ENCODE results near the gene PRRC2A.
"Not testable (repeated sequence)": the region's sequence is repeated elsewhere in the genome, so short reads cannot be mapped to it uniquely, and the experiment has no call there.

PRRC2A gene

DNA sequence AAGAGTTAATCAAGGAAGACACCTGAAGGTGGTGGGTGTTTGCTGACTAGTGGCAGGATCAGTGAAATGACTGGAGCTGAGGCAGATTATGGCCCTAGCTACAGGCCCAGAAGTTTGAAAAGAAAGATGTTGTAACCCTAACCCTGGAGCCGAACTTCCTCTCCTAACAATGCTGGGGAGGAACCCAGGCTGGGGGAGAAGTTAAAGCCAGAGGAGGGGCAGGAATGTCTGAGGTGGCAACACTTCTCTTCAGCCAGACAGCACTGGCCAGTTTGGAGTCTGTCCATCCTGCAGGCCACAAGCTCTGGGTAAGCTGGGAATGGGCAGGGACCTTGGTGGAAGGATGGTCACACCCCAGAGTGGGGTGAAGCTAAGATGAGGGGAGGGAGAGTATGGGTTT, 34.5 kb upstream of the PRRC2A start, which contains the start of gene LST1:
TSS of gene LST1 (plus strand) at position 270 of the 400 bp plus-strand sequence. CDS start 1,023 bp downstream, outside the sequence.
- no peak for DNase-seq

DNA sequence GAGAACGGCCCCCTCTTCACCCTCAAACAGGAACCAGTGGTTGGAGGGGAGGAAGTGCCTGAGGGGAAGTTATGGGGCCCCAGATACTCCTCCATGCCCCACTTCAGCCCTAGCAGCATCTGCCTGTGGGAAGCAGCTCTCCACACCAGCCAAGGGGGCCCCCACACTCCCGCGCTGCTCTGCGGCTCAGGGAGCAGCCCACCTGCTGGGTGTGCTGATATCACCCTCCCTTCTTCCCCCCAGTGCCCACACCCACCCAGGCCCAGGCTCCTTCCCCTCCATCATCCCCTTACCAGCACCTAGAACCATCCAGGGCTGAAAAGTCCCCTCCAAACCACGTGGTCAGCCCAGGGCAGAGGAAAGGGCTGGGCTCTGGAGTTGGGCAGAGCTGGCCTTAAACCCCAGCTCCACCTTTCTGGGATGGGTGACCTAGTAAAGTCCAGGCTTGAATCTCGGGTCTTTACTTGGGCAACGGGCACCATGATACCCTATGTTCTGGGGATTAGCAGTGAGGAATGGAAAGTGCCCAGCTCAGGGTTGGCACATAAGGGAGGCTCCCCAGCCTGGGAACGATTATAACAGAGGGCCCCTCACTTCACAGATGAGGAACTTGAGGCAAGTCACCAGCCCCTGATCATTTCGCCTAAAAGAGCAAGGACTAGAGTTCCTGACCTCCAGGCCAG, 33.8 kb upstream of the PRRC2A start:
- no peak for DNase-seq

DNA sequence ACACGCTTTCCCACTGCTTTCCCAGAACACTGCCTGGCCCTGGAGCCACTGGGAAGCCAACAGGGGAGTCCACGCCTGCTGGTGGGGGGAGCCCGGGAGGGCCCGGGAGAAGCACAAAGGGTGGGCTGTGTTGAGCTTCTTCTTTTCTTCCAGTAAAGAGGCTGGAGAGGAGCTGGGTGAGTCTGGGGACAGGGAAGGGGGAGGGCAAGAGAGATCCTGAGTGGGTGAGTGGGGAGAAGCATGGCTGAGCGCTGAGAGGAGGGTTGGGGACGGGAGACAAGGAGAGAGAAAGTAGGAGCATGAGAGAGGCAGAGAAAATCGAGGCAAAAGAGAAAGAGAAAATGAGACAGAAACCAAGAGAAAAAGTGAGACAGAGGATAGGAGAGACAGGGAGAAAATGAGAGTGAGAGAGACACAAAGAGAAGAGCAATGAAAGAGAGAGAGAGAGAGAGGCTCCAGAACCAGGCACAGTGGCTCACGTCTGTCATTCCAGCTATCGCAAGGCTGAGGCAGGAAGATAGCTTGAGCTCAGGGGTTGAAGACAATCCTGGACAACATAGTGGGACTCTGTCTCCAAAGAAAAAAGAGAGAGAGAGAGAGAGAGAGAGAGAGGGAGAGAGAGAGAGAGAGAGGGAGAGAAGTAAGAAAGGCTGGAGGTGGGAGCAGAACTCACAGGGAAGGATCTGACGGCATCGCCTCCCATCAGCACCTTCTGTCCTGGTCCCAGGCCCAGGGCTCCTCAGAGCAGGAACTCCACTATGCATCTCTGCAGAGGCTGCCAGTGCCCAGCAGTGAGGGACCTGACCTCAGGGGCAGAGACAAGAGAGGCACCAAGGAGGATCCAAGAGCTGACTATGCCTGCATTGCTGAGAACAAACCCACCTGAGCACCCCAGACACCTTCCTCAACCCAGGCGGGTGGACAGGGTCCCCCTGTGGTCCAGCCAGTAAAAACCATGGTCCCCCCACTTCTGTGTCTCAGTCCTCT, 32.4 kb upstream of the PRRC2A start:
- no peak for DNase-seq

DNA sequence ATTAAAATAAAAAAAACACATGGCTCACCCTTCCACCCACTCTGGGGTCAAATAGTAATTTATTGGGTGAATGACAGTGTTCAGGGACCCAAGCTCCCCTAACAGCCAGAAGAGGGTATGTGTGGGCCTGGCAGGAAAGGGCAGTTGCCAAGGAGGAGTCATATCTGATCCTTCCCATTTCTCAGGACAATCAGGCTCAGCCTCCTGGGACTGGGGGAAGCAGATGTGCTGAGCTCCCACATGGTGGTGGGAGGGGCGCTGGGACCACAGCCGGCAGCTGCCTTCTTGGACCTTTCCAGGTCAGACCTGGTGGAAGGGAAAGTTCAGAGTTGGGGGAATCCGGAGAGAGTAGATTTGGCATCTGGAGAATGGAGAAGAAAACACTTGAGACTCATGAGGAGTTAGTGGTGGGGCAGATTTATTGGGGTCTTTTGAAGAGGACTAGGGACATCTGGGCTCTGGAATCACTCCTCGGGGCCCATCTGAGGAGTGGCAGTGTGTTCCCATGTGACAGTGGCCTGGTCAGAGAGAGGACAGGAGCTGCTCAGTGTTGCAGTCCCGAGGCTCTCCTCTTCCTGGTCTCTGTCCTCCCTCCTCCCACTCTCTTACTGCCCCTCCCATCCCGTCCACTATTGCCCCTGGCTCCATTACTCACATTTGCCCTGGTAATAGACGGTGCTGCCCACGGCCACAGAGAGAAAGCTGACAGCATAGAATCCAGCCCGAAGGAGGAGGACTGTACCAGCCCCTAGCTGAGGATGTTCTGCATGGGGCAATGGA, 31.5 kb upstream of the PRRC2A start:
- DNase-seq: no peak

DNA sequence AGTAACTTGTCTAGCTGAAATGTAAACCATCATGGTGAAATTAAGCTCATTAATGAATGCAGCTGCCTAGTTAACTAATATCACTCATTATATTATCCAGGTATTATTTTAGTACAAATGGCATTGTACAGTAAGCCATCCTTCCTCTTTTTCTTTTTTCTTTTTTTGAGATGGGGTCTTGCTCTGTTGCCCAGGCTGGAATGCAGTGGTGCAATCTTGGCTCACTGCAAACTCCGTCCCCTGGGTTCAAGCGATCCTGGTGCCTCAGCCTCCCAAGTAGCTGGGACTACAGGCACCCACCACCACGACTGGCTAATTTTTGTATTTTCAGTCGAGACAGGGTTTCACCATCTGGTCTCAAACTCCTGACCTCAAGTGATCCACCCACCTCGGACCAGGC, 29.8 kb upstream of the PRRC2A start:
- DNase-seq: not testable (repeated sequence)

DNA sequence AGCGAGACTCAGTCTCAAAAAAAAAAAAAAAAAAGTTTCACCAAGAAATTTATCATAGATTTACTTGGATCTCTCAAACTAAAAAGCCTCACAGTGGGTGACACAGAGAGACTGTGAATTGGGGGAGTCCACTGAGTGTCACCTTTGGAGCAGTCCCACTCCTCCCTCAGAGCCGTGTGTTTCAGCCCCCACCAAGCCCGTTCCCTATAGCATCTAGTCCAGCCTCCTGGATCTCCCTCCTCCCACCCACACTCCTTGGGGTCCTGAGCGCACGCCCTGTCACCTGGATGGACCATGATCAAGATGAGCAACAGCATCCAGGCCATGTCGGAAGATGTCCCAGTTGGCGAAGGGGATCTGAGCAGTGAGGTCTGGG, 28.1 kb upstream of the PRRC2A start:
- no peak for DNase-seq

DNA sequence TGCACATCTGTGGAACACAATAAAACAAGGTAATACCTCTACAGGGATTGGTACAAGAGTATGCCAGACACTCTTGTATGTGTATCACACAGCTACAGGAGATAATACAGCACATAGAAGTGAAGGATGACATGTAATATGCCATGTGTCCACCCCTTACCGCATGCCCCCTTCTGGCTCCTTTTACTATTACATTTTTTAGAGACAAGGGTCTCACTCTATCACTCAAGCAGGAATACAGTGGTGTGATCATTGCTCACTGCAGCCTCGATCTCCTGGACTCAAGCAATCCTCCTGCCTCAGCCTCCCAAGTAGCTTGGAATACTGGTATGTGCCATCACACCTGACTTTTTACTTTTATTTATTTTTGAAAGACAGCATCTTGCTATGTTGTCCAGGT, 23.5 kb upstream of the PRRC2A start:
- DNase-seq: no peak

DNA sequence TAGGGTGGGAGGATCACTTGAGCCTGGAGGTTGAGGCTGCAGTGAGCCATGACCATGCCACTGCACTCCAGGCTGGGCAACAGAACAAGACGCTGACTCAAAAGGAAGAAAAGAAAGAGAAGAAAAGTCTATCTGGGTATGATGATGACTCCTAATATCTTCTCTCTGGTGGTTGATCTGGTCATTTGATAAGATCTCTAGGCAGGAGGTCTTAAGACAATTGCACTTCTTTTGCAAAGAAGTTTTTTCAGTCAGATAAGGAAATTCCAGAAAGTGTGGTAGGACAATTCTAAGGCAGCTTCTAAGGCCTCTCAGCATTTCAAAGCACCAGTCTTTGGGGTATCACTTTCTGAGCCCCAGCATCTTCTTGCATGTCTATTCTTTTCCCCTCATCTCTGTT, 13.2 kb upstream of the PRRC2A start:
- DNase-seq: no peak

DNA sequence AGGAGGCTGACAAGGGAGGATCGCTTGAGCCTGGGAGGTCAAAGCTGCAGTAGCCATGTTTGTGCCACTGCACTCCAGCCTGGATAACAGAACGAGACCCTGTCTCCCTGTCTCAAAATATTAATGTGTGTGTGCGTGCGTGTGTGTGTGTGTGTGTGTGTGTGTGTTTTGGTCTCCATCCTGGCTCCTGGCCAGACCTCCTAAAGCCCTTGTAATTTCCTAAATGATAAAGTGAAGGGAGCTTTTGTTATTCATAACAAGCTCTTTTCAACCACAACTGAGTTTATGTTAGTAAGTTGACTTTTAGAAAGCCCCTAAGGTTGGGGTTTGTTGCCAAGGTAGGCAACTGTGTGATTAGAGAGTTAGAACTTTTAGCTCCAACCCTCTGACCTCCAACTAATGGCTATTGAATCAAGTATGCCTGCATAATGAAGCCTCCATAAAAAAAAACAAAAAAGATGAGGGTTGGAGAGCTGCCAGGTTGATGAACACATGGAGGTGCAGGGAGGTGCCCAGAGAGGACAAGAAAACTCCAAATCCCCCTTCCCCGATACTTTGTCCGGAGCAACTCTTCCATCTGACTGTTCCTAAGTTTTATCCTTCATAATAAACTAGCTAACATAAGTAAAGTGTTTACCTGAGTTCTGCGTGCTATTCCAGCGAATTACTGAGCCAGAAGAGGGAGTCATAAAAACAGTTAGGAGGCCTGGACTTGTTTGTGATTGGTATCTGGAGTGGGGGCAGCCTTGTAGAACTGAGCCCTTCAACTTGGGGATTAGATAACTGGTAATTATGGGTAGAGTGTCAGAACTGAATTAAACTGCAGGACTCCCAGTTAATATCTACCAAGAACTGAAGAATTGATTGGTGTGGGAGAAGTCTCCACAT, 10.8 kb upstream of the PRRC2A start:
- no peak for DNase-seq

DNA sequence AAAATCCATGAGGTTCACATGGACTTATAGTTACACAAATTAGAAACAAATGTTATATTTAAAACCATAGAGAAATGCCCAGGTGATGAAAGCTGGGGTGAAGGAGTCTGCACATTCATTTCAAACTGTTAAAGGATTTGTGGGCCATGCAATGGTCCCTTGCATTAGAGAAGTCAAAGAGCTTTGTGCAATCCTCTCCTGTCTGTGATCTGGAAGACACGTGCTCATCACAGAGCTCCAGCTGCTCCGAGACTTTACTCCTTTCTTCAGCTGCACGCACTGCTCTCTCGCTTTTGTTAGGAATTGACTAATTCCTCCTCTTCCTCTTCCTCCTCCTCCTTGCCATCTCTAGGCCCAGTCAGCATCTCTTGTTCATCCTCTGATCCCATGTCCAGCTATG, 9.5 kb upstream of the PRRC2A start:
- DNase-seq: no peak

DNA sequence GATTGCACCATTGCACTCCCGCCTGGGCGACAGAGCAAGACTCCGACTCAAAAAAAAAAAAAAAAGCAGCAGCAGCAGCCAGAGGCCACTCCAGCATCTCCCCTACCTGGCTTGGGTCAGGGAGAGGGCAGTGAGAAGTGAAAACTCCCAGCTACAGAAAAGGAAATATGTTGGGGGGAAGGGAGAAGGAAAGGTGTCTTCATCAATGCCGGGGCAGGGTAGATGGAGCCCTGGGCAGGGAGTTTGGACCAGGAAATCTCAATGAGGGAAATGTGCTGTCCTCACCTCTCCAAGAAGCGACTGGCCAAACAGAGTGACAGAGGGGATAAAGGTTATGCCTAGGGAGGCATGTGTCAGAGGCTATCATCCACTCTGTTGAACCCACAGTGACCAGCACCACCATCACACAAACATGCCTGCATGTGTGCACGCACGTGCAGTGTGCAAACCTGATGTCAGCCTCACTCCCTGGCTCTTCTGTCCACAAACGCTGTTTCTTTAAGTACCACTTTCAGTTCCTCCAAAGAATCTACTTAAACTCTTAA, 6.4 kb upstream of the PRRC2A start:
- DNase-seq: no peak

DNA sequence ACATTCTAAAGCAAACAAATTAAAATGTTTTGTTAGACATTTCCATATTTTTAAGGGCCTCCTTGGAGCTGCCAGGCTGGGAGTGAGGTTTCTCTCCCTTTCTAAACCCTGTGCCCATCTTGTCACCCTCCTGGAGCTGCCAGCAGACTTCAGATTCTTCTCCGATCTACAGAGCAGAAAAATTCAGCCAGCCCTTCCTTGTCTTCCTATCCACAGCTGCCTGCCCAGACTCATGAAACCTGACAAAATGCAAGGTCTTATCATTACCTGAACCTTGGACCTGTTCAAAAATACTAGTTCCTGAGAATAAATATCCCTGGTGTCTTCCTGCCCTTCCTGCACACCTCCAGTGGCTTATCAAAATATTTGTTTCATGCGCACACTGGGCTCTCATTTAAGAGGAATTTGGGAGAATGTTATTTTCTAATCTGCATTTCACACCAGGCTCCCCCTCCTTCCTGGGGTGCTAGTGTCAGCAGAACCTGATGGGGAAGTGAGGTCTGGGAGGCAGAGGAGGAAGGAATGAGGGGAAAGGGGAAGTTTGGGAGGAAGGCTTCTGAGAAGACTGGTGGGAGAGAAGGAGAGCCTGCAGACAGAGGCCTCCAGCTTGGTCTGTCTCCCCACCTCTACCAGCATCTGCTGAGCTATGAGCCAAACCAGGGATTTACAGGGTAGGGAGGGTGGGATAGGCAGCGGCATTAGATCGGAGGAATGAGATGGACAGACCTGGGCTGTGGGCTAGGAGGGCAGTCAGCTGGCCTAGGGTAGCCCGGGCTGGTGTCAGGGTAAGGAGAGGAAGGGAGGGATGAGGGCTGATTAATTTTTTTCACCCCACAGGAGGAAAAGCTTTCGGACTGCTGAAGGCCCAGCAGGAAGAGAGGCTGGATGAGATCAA, 5.6 kb upstream of the PRRC2A start, which contains the start of gene AIF1:
TSS of gene AIF1 (plus strand) at position 551 of the 895 bp plus-strand sequence. CDS start at position 647, 96 bp downstream.
- DNase-seq: no peak

DNA sequence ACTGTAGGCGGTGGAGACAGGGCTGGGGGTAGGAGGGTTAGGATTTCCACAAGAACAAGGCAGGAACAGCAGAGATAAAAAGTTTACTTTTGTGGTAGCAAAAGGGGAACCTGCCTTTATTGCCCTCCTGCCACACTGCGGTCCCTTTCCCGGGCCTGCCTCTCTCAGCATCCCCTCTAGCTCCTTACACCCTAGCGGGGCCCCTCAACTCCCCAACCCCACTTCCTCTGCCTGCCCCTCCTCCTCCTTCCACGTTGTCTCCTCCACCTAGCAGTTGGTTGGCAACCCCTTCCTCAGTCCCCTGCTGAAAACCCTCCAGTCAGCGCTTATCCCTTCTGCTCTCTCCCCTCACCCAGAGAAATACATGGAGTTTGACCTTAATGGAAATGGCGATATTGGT, 4.8 kb upstream of the PRRC2A start:
- peak; percentile 28 for DNase-seq

DNA sequence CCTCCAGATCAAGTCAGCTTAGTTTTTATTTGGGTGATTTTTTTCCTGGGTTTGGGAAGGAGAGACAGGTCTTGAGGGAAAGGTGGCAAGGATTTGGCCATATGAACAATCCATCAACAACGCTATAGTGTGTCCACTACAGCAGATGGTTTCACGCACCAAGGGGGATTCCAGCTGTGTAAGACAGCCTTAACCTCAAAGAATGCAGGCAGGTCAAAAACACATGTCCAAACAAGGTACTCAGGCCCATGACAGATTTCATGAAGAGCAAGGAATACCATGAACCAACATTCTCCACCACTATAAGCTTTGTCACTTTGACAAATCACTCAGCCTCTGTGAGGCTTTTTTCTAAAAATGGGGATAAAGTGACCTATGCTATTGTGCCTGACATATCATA, 3.5 kb upstream of the PRRC2A start:
- DNase-seq: no peak

DNA sequence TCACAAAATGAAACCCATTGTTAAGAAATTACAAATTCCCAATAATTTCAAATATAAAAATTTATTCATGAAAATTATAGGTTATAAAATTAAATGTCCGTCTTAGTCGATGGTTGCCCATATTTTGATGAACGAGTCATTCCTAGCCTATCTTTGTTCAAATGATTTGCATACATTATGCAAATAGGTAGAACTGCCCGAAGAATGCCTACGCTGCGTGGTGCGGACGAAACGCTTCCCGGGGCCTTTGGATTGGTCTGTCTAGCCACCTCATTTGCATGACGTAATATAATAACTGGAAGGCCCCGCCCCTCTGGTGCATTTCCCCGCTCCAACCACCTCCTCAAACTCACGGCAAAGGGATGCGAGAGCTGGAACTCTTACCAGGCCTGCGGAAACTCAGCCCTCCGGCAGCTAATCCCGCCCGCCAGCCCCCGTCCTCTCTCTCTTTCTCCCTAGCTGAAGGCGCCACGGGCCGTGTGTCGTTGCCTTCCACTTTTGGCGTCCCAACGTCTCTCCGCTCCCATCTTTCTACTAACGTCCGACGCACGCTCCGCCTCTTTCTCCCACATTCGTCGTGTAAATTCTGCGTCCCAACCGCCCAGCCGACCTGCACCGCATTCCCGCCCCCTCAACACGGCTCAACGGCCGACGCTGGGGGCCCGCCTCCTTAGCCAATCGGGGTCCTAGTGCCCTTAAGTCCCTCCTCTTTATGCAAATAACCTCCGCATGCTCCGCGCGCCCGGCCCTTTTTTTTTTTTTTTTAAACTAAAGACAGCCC, 520 bp upstream of the PRRC2A start:
- DNase-seq: peak; percentile 93

DNA sequence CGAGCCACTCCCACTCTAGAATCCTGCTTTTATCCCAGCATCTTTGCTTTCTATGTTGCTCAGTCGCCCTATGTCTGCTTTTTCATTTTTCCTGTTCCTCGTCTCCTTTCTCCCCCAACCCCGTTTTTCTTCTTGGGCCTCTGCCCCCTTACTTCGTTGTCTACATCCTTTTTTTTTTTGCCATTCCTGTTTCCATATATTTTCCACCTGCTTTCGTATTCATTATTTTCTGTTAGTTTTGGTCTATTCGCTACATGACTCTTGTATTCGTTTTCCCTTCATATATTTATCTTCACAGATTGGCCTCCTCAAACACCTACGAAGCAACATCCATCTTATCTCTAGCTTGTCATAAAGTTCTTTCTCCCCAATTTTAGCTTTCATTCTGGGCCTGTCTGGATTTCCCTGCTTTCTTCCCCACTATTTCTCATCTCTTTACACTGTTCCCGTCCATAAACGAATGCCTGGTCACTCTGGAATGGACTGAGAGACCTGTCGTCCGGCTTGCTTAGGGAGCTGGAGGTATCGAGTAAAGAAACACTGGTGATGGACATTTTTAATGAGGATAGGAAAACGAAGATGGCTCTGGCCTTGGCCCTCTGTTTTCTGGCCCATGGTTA, 915 bp downstream of the PRRC2A start:
- no peak for DNase-seq

DNA sequence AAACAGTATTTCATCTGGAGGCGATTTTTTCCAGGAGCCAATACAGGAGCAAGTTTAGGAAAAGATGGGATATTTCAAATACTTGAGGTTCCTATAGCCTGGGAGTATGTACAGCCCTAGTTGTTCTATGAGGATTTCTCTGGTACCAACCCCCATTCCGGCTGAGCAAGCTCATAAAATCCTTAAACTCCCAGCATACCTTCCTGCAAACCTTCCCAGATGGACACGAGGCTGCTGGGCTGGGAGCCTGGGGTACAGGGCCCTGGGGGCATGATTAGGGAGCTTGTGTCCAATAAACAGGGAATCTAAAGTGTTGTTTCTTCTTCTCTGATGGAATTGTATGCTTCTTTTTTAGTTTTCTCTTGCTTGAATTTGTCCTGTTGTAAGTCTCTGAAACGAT, 1.5 kb downstream of the PRRC2A start:
- DNase-seq: no peak

DNA sequence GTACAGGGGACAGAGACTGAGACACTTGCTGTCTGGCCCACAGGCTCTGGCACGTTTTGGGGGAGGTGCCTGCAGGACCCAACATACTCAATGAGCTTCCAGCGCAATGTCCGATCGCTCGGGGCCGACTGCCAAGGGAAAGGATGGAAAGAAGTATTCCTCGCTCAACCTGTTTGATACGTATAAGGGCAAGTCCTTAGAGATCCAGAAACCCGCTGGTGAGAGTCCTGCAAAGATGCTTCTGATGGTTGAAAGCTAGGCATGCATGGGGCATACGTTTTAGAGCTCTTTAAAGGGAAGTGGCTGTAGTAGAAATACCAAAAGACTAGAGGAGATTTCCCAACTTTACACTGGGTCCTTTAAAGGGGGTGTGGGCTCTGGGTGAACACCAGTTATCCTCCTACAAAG, 2.2 kb downstream of the PRRC2A start:
- no peak for DNase-seq

DNA sequence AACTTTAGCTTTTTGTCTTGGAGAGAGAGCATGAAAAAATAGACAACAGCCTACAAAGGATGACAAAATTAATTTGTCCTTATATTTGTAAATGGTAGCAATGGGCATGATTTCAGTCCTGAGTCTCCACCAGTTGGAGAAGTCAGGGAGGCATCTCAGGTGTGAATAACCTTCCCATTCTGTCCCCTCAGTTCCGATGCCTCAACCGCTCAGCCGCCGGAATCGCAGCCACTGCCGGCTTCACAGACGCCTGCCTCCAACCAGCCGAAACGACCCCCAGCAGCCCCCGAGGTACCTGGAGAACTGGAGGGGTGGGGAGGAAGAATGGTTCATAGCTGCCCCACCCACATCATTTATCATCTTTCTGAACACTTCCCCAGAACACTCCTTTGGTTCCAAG, 3.6 kb downstream of the PRRC2A start:
- DNase-seq: no peak

All from stimulated activated CD4-positive, alpha-beta T cell treated with anti-CD3 and anti-CD28 coated beads, Interleukin-12 subunit alpha, Interleukin-12 subunit beta, amount 100 ng/mL, for 4 hours (primary cell).